ENCODE data around the gene ARID4A. TPM values are rescaled to one million over a fixed set of nuclear protein-coding genes. Genes with fewer than 3 reads are reported as not detected.

The ARID4A gene
- total RNA-seq, 1 experiment from 2014 or later = 12.5 TPM

GRCh38 chr14:58390830-58391229 is 92.5 kb downstream of the ARID4A start:
- POLR2A ChIA-PET = no interaction called here

DNA sequence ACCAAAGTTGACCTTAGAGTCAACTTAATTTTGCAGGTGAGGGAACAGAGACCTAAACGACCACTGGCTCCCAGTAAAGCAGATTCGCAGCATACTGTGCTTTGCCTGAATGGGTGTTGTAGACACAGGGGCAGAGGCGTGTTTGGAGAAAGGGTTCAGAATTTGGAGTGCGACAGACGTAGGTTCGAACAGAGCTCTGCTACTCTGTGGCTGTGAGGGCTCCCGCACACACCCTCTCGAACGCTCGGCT is 97.1 kb downstream of the ARID4A start:
- POLR2A ChIA-PET = interaction anchor here (1.5 to 2.5 kb wide), 2 partner anchors 97 to 150 kb away, joined by 5 to 9 read pairs; partner anchors contain the start of genes ARID4A and PSMA3
- TF ChIP-seq ZNF219 (CRISPR knock-in tag; IDR thresholded peaks at IDR 0.05; ENCODE audit: borderline replicate concordance) = no peak
- peak; percentile 54; the same call in 1 of the 2 replicates for TF ChIP-seq NFE2L1 (CRISPR knock-in tag; IDR thresholded peaks at IDR 0.05)
- no peak for DNase-seq (ENCODE audit: low spot score)
- CTCF ChIA-PET = interaction anchor here (0.6 to 1.9 kb wide), 7 partner anchors 9 to 151 kb away, joined by 3 to 12 read pairs (median 3); partner anchors contain the start of genes ARID4A and PSMA3
- peaks cover 31% of the 10 kb centered on the region for H3K27me3 Mint-ChIP-seq (ENCODE audit: low read depth)
- H3K4me1 Mint-ChIP-seq = peaks cover 31% of the 10 kb centered on the region
- H3K4me3 Mint-ChIP-seq = peak overlapping the region; percentile 61
- H3K27ac Mint-ChIP-seq = no peak overlapping the region
- no peaks in the 10 kb centered on the region for H3K9me3 Mint-ChIP-seq
- no peaks in the 10 kb centered on the region for H3K36me3 Mint-ChIP-seq
- ATAC-seq = no peak

More at GRCh38 chr14:58390830-58391229, 92.5 kb downstream of the ARID4A start:
- CTCF ChIA-PET = interaction anchor here (0.6 kb wide), 1 partner anchor 26 kb away, joined by 3 read pairs; no protein-coding TSS in a partner anchor
- DNase-seq (ENCODE audit: low spot score) (no peak), ATAC-seq (no peak)
- Mint-ChIP-seq H3K27ac (no peak overlapping the region), H3K4me3 (no peak overlapping the region), H3K27me3 (ENCODE audit: low read depth) (peaks cover 14% of the 10 kb centered on the region), H3K4me1 (0 out of 2 replicates have a peak, but pooled peaks cover 3% of the 10 kb centered on the region), H3K9me3 (peaks cover 8% of the 10 kb centered on the region), H3K36me3 (no peaks in the 10 kb centered on the region)
- TF ChIP-seq EMX1 (CRISPR knock-in tag; IDR thresholded peaks at IDR 0.05) (no peak), JAZF1 (CRISPR knock-in tag; IDR thresholded peaks at IDR 0.05) (no peak), TEAD4 (CRISPR knock-in tag; IDR thresholded peaks at IDR 0.05) (no peak)
- TF ChIP-seq, protein P1, sequence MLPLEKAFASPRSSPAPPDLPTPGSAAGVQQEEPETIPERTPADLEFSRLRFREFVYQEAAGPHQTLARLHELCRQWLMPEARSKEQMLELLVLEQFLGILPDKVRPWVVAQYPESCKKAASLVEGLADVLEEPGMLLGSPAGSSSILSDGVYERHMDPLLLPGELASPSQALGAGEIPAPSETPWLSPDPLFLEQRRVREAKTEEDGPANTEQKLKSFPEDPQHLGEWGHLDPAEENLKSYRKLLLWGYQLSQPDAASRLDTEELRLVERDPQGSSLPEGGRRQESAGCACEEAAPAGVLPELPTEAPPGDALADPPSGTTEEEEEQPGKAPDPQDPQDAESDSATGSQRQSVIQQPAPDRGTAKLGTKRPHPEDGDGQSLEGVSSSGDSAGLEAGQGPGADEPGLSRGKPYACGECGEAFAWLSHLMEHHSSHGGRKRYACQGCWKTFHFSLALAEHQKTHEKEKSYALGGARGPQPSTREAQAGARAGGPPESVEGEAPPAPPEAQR (CRISPR knock-in tag; IDR thresholded peaks at IDR 0.05) = no peak

- Mint-ChIP-seq H3K36me3 (no peaks in the 10 kb centered on the region), H3K4me1 (peaks cover 31% of the 10 kb centered on the region), H3K4me3 (peak within 1 kb of the TSS; percentile 68), H3K9me3 (no peaks in the 10 kb centered on the region), H3K27ac (peak within 1 kb of the TSS; percentile 81), H3K27me3 (ENCODE audit: low read depth) (peaks cover 31% of the 10 kb centered on the region)
- ChIA-PET CTCF (interaction anchor here (0.6 to 1.9 kb wide), 10 partner anchors 10 to 288 kb away, joined by 3 to 12 read pairs (median 3); partner anchors contain the start of genes ARID4A and PSMA3), POLR2A (interaction anchor here (1.1 to 2.5 kb wide), 4 partner anchors 44 to 151 kb away, joined by 3 to 9 read pairs (median 4); partner anchors contain the start of genes ARID4A and PSMA3)
- ATAC-seq (peak; percentile 88), DNase-seq (ENCODE audit: low spot score) (peak; percentile 82)
- TF ChIP-seq SMAD3 (CRISPR knock-in tag; IDR thresholded peaks at IDR 0.05; ENCODE audit: borderline replicate concordance) (no peak), MXD4 (CRISPR knock-in tag; IDR thresholded peaks at IDR 0.05; ENCODE audit: borderline replicate concordance) (no peak), TP53 (CRISPR knock-in tag; IDR thresholded peaks at IDR 0.05) (peak; percentile 19; the same call in 1 of the 2 replicates), AR (CRISPR knock-in tag; IDR thresholded peaks at IDR 0.05) (no peak), CBFB (CRISPR knock-in tag; IDR thresholded peaks at IDR 0.05; ENCODE audit: low read depth) (no peak), NR3C1 (CRISPR knock-in tag; conservative IDR thresholded peaks at IDR 0.05; ENCODE audit: low read depth) (0 out of 2 replicates have a peak, but pooled peaks have one; percentile 20), MLX (CRISPR knock-in tag; IDR thresholded peaks at IDR 0.05) (no peak)
- TF ChIP-seq, protein P1 (CRISPR knock-in tag; IDR thresholded peaks at IDR 0.05) = no peak
- TF ChIP-seq, protein P2, sequence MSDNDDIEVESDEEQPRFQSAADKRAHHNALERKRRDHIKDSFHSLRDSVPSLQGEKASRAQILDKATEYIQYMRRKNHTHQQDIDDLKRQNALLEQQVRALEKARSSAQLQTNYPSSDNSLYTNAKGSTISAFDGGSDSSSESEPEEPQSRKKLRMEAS (CRISPR knock-in tag; IDR thresholded peaks at IDR 0.05) = peak; percentile 80; the same call in 1 of the 2 replicates
- TF ChIP-seq, protein P3, sequence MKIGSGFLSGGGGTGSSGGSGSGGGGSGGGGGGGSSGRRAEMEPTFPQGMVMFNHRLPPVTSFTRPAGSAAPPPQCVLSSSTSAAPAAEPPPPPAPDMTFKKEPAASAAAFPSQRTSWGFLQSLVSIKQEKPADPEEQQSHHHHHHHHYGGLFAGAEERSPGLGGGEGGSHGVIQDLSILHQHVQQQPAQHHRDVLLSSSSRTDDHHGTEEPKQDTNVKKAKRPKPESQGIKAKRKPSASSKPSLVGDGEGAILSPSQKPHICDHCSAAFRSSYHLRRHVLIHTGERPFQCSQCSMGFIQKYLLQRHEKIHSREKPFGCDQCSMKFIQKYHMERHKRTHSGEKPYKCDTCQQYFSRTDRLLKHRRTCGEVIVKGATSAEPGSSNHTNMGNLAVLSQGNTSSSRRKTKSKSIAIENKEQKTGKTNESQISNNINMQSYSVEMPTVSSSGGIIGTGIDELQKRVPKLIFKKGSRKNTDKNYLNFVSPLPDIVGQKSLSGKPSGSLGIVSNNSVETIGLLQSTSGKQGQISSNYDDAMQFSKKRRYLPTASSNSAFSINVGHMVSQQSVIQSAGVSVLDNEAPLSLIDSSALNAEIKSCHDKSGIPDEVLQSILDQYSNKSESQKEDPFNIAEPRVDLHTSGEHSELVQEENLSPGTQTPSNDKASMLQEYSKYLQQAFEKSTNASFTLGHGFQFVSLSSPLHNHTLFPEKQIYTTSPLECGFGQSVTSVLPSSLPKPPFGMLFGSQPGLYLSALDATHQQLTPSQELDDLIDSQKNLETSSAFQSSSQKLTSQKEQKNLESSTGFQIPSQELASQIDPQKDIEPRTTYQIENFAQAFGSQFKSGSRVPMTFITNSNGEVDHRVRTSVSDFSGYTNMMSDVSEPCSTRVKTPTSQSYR (CRISPR knock-in tag; IDR thresholded peaks at IDR 0.05) = no peak
- TF ChIP-seq, protein P4, sequence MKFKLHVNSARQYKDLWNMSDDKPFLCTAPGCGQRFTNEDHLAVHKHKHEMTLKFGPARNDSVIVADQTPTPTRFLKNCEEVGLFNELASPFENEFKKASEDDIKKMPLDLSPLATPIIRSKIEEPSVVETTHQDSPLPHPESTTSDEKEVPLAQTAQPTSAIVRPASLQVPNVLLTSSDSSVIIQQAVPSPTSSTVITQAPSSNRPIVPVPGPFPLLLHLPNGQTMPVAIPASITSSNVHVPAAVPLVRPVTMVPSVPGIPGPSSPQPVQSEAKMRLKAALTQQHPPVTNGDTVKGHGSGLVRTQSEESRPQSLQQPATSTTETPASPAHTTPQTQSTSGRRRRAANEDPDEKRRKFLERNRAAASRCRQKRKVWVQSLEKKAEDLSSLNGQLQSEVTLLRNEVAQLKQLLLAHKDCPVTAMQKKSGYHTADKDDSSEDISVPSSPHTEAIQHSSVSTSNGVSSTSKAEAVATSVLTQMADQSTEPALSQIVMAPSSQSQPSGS (CRISPR knock-in tag; IDR thresholded peaks at IDR 0.05; ENCODE audit: borderline replicate concordance, low read depth) = no peak
Measured at GRCh38 chr14:58395812-58396788, 97.7 kb downstream of the ARID4A start, which contains the start of gene TOMM20L. Gene TOMM20L (plus strand): TSS chr14:58395930. CDS start chr14:58395958, 28 bp downstream.
